ENCODE results near the gene DAB2IP. TPM values are rescaled to one million over a fixed set of nuclear protein-coding genes. Genes with fewer than 3 reads are reported as not detected.

The DAB2IP gene
- total RNA-seq, 4 donors from 2014 or later: 35.2 to 56.4 (median 51.4) TPM

- H3K27ac ChIP-seq: peak overlapping the region; percentile 62 to 99 (median 84)
- no peaks in the 10 kb centered on the region for H3K36me3 ChIP-seq
- peaks cover 0 to 100% (median 91%) of the 10 kb centered on the region in 4 donors for H3K4me1 ChIP-seq
- no peaks in the 10 kb centered on the region for H3K9me3 ChIP-seq
- no peak overlapping the region for H3K4me3 ChIP-seq
- TF ChIP-seq POLR2A (IDR thresholded peaks at IDR 0.05): no peak
- no peak for TF ChIP-seq EP300 (IDR thresholded peaks at IDR 0.05)
- TF ChIP-seq CTCF (IDR thresholded peaks at IDR 0.05): no peak
- WGBS, 2 donors: 45 to 57% methylated on average over 11 of the region's 11 CpGs
- H3K27me3 ChIP-seq: no peaks in the 10 kb centered on the region
- no peak for DNase-seq (ENCODE audit: low spot score in 2 of 2)
Measured at GRCh38 chr9:121750259-121750714, 98.9 kb downstream of the DAB2IP start.

- no peaks in the 10 kb centered on the region for H3K9me3 ChIP-seq
- no peak for DNase-seq (ENCODE audit: low spot score in 2 of 2)
- peaks cover 0 to 100% (median 88%) of the 10 kb centered on the region in 4 donors for H3K4me1 ChIP-seq
- H3K27ac ChIP-seq: peak overlapping the region; percentile 62 to 99 (median 84)
- no peaks in the 10 kb centered on the region for H3K27me3 ChIP-seq
- no peak for TF ChIP-seq CTCF (IDR thresholded peaks at IDR 0.05)
- no peak for TF ChIP-seq POLR2A (IDR thresholded peaks at IDR 0.05)
- peak in 1 of 2 donors; percentile 33 for TF ChIP-seq EP300 (IDR thresholded peaks at IDR 0.05)
- no peaks in the 10 kb centered on the region for H3K36me3 ChIP-seq
- WGBS, 2 donors: 53 to 57% methylated on average over 16 to 17 of the region's 17 CpGs
- H3K4me3 ChIP-seq: no peak overlapping the region
Measured at GRCh38 chr9:121750715-121751623, 99.5 kb downstream of the DAB2IP start.

- peaks cover 0 to 2% (median 0%) of the 10 kb centered on the region in 3 donors for H3K36me3 ChIP-seq
- no peak for DNase-seq (ENCODE audit: low spot score in 2 of 2)
- no peak overlapping the region for H3K4me3 ChIP-seq
- no peaks in the 10 kb centered on the region for H3K27me3 ChIP-seq
- H3K27ac ChIP-seq: peak overlapping the region; percentile 62 to 99 (median 84)
- no peaks in the 10 kb centered on the region for H3K9me3 ChIP-seq
- TF ChIP-seq EP300 (IDR thresholded peaks at IDR 0.05): peak in 1 of 2 donors; percentile 15
- TF ChIP-seq POLR2A (IDR thresholded peaks at IDR 0.05): no peak
- 51 to 58% methylated on average over 12 to 13 of the region's 13 CpGs for WGBS, 2 donors
- H3K4me1 ChIP-seq: peaks cover 0 to 100% (median 89%) of the 10 kb centered on the region in 4 donors
Measured at GRCh38 chr9:121751686-121752445, 100.4 kb downstream of the DAB2IP start.

- H3K4me3 ChIP-seq: no peak overlapping the region
- H3K9me3 ChIP-seq: no peaks in the 10 kb centered on the region
- no peaks in the 10 kb centered on the region for H3K27me3 ChIP-seq
- TF ChIP-seq CTCF (IDR thresholded peaks at IDR 0.05): no peak
- TF ChIP-seq EP300 (IDR thresholded peaks at IDR 0.05): no peak
- no peak for TF ChIP-seq POLR2A (IDR thresholded peaks at IDR 0.05)
- DNase-seq (ENCODE audit: low spot score in 2 of 2): no peak
- peaks cover 0 to 95% (median 81%) of the 10 kb centered on the region in 4 donors for H3K4me1 ChIP-seq
- H3K27ac ChIP-seq: peak overlapping the region; percentile 62 to 99 (median 84)
- WGBS, 2 donors: 92 to 95% methylated on average over 7 to 9 of the region's 9 CpGs
- peaks cover 0 to 13% (median 0%) of the 10 kb centered on the region in 3 donors for H3K36me3 ChIP-seq
Measured at GRCh38 chr9:121752929-121753328, 101.5 kb downstream of the DAB2IP start.

GRCh38 chr9:121753802-121754654 lies 102.6 kb downstream of the DAB2IP start:
- WGBS, 2 donors: 58 to 63% methylated on average over 9 to 12 of the region's 12 CpGs
- H3K4me1 ChIP-seq: peaks cover 0 to 84% (median 70%) of the 10 kb centered on the region in 4 donors
- no peak for DNase-seq (ENCODE audit: low spot score in 2 of 2)

More at GRCh38 chr9:121753802-121754654, 102.6 kb downstream of the DAB2IP start:
- H3K4me3 ChIP-seq: no peak overlapping the region
- peak overlapping the region in 3 of 4 donors; percentile 62 to 99 (median 95) for H3K27ac ChIP-seq
- H3K36me3 ChIP-seq: peaks cover 0 to 24% (median 0%) of the 10 kb centered on the region in 3 donors
- TF ChIP-seq EP300 (IDR thresholded peaks at IDR 0.05) (peak in 1 of 2 donors; percentile 10), POLR2A (IDR thresholded peaks at IDR 0.05) (no peak), CTCF (IDR thresholded peaks at IDR 0.05) (no peak)
- H3K27me3 ChIP-seq: no peaks in the 10 kb centered on the region
- H3K9me3 ChIP-seq: no peaks in the 10 kb centered on the region

Measured in tibial nerve (tissue), 4 donors.